Jurkat, Clone E6-1 (cell line): ENCODE results near the gene CFAP43.
A peak's percentile ranks its signal among the peaks of the same experiment; 100 is the strongest.
"Not testable (repeated sequence)": the region's sequence is repeated elsewhere in the genome, so short reads cannot be mapped to it uniquely, and the experiment has no call there.

Source experiments
- DNase-seq: peaks from one replicate; pipeline ENCODE4 v3.0.0-alpha.2; 2011; ENCODE audit warnings: low read depth, low spot score
- H3K4me3 ChIP-seq: 2 replicates; pipeline ENCODE4 v1.5.1; 2011; ENCODE audit warnings: mild to moderate bottlenecking, low read length, control low read depth, moderate library complexity

Gene CFAP43

DNA sequence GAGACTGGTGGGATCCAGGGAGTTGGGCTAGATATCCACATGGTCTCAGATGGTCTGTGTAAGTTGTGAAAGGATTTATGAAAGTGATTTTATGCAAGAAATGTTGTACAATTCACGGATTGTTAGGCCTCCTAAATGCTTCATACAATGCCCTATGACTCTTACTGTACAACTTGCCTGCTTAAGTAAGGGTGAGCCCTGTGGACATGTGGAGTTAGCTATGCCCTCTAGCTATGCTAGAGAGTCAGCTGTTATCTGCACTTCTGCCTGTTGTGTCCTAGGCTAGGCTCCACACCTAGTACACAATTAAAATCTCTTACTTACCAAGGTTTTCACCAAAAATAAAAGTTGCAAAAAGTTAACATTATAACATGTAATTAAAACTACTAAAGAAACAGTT, 1.7 kb upstream of the CFAP43 start:
- DNase-seq, result no peak
- H3K4me3 ChIP-seq, result no peak overlapping the region

DNA sequence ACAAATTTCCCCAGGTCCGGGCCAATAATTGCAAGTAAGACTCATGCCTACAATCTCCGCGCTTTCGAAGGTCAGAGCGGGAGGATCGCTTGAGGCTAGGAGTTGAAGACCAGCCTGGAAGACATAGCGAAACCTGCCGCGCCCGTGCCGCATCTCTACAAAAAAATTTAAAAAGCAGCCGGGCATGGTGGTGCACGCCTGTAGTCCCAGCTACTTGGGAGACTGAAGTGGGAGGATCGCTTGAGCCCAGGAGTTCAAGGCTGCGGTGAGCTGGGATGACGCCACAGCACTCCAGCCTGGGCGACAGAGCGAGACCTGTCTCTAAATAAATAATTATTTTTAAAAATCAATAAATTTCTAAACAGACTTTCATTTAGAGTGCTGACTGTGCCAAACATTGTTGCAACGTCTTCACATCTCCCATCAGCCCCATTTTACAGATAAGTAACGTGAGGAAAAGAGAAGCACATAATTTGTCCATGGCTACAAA, 494 bp upstream of the CFAP43 start:
- no peak for DNase-seq
- peak overlapping the region; percentile 61 for H3K4me3 ChIP-seq

DNA sequence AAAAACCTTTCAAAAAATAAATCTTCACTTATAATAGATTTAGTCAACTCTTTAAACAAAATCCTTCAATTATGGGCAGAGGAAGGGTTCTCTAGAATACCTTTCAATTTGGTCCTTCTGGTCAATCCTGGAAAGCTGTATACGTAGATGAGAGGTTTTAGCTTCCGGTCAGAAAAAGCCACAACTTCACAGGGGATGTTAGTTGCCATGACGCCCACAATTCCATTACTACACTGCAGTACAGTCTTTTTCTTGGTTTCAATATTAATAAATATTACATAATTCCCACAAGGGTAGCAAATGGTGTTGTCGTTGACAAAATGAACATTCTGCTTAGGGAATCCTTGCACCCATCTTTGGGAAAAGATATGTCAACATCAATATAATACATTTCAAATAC, 1.7 kb downstream of the CFAP43 start:
- H3K4me3 ChIP-seq, result no peak overlapping the region
- DNase-seq, result no peak

DNA sequence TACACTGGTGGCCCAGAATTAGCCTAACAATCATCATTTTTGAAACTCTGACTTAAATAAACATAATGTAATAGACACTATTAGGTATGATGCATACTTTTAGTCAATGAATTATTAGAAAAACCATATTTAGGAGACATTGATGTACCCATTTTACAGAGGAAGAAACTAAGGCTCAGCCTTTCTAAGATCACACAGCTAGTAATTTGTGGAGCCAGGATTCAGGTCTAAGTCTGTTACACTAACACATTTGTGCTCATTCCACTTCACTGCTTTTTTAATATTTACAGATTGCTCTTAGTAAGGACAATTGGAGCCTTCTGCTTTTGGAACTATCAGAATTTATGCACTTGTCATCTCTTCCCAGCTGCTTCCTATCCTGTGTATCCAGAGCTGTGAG, 8.9 kb downstream of the CFAP43 start:
- H3K4me3 ChIP-seq, result no peak overlapping the region
- DNase-seq, result no peak

DNA sequence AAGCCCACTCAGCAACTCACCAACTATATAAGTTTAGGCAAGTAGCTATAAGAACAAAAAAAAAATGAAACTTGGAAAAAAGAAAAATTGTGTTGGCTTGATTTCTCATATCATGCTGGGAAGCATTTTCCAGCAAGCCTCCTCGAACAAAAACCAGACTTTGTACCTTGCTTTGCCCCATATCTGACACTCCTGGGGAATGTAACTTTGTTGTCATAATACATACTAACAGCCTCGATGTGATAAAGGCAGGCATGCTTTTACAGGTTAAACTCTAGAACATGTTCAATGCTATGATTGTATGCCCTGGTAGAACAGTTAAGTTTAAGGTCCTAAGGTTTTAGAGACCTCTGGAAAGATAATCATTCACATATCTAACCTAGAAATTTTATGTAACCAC, 11.6 kb downstream of the CFAP43 start:
- DNase-seq, result no peak
- no peak overlapping the region for H3K4me3 ChIP-seq

DNA sequence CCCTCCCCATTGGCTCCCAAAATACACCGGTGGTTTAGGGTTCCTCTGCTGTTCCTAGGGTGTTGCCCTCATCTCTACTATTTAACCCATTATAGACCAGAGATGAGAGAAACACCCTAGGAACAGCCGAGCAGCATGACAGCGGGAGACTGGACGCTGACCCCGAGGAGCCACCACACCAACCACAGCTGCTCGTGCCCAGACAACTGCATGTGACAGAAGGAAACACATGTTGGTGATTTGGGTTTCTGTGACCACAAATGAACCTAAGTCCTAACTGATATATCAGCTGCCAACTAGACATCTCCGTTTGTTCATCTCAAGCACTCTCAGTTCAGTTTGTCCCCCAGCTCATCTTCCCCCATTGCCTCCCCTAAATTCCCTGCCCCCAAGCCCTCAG, 13.4 kb downstream of the CFAP43 start:
- no peak for DNase-seq
- H3K4me3 ChIP-seq, result no peak overlapping the region

DNA sequence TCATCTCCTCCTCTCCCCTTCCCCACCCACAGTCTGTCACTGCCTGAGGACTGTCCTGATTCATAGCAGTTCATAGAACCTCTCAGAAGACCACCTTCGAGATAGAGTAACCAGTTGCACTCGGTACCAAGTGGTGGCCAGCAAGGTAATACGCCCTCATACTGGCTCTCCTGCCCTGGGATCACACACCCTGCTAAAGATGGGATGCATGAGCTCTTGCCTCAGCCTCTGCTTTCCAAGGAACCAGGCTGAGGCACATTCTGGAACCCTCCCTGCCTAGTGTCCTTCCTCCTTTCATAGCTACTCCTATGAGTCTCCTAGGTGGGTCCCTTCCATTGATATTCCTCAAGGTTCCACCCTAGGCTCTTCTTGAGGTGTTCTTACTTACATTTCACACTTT, 15.5 kb downstream of the CFAP43 start:
- DNase-seq, result no peak
- H3K4me3 ChIP-seq, result no peak overlapping the region

DNA sequence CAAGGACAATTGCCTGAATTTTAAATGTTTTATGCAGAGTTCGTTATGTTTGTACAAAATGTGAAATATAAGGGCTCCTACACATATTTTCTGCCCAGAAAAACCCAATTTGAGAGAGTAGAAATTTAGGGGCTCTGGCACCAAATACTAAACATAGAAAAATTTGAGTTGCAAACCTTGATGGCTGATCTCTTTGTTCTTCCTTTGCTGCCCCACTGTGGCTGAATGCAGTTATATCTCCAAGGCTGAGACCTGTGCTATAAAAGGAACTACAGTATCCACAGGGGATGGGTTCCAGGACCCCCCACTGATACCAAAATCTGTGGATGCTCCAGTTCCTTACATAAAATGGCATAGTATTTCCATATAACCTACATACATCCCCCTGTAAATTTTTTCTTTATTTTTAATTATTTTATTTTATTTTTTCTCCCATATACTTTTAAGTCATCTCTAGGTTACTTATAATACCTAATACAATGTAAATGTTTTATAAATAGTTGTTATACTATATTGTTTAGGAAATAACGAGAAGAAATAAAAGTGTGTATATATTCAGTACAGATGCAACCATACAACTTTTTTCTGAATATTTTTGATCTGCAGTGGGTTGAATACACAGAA, 22.5 kb downstream of the CFAP43 start:
- DNase-seq, result peak; percentile 21
- no peak overlapping the region for H3K4me3 ChIP-seq

DNA sequence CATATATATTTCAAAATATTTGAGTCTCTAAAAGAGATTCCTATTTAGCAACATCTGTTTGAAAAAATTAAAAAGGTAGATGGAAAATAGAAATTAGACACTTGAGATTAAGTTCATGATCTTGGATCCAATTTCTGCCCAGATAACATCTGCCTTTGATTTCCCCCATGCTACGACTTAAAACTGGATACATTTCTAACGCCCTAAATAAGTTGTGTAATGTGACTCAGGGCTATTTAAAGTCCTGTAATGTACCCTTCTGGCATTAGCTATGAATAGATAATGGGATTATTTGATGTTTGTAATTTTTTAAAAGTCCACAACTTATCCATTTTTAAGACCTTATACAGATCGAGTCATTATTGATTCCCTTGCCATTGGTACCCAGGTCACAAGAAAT, 23.4 kb downstream of the CFAP43 start:
- H3K4me3 ChIP-seq, result no peak overlapping the region
- no peak for DNase-seq

DNA sequence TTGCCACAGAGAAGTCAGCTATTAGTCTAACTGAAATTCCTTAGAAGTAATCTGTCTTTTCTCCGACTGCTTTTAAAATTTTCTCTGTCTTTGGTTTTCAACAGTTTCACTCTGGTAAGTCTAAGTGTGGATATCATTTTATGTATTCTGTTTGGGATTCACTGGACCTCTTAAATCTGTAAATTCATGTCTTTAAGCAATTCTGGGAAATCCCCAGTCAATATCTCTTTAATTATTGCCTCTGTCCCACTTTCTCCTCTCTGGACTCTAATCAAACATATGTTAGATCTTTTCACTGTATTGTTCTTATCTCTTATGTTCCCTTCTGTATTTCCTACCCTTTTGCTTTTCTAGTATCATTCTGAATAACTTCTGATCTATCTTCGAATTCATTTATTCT, 29.9 kb downstream of the CFAP43 start:
- no peak overlapping the region for H3K4me3 ChIP-seq
- DNase-seq, result no peak

DNA sequence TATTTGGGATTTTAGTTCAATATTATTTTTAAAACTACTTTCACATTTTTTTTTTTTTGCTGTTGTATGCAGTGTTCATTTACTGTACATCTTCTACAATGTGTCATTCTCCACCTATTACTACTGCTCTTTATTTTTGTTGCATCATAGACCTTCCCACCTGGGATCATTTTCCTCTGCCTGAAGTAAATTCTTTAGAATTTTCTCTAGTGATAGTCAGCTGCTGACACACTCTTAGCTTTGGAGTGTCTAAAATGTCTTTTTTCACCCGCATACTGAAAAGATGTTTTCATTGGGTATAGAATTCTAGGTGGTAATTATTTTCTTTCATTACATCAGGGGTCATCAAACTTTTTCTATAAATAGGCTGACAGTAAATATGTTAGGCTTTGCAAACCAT, 30.5 kb downstream of the CFAP43 start:
- DNase-seq, result no peak
- H3K4me3 ChIP-seq, result no peak overlapping the region

DNA sequence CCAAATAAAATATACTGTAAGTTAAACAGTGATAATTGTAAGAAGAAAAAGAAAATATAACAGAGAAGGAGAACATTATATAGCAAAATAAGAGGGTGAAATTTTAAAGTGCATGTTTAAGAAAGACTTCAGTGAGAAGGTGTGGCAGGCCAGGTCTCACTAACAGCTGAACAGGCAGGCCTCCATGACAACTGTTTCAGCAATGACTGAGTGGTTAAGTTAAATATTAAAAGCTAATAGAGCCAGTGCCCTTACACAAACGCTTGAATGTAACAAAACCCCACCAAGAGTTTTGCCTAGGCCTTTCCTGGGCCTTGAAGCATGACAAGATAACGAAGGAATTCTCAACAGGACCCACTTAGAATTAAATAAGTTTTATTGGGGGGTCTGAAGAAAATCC, 32.6 kb downstream of the CFAP43 start:
- H3K4me3 ChIP-seq, result no peak overlapping the region
- no peak for DNase-seq

DNA sequence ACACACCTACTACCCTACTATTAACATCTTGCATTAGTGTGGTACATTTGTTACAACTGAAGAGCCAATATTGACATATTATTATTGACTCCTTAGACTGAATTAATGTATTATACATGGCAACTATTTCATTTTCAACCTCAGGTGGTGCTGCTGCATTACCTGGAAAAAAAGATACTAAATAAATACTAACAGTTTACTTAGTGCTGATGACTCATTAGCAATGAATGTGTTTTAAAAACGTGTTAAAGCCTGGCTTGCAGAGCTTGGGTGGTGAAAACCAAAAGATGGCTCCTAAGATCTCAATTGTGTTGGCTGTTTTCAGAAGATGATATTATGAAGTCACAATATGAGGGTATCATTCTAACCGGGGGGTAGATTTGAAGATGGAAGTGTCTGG, 34.8 kb downstream of the CFAP43 start:
- H3K4me3 ChIP-seq, result no peak overlapping the region
- DNase-seq, result no peak

DNA sequence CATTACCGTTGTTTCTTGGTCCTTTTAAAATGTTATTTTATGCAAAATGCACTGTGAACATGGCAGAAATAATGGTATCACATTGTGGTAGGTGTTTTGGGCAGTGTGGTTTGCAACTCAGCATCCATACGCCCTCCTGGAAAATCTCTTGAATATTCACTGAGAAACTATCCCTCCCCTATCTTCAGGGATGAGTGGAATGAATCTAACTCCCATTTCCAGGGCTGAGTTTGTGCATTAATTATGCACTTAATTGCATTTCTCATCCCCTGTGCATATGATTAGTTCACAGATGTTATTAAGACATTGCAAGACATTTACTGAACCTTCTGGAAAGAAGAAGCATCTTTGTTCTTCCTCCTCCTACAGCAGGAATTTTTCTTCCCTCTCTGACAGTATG, 36.5 kb downstream of the CFAP43 start:
- H3K4me3 ChIP-seq, result no peak overlapping the region
- no peak for DNase-seq

DNA sequence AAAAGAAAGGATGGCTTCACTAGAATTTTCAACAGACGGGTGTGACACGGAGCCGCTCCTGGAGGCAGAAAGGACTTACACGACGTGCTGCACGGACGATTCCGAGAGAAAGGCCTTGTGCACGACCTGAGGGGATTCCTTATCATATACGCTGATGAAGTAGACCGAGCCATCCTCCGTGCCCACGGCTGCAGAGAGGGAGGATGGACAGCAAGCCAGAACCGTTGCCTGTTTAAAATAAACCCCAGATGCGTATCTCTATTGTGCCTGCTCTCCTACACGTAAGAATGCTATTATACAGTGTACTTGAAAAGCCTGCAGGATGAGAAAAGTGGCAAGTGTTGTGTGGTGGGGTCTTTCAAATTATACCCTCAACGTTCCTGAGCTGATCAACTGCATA, 38.4 kb downstream of the CFAP43 start:
- no peak for DNase-seq
- no peak overlapping the region for H3K4me3 ChIP-seq

DNA sequence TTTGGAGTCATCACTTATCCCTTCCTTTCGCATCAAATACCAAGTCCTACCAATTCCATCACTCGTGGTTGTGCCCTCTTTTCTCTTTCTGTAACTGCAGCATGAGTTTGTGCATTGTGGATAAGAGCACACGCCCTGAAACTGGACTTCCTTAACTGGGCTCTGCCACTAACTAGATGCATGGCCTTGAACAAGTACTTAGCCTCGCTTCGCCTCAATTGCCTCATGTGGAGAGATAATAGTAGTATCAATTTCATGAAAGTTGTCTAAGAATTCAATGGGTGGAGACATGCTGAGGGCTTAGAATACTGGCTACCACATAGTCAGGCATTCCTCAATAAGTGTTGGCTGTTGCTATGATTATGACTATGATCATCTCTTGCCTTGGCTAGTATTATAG, 41.5 kb downstream of the CFAP43 start:
- DNase-seq, result no peak
- H3K4me3 ChIP-seq, result no peak overlapping the region

DNA sequence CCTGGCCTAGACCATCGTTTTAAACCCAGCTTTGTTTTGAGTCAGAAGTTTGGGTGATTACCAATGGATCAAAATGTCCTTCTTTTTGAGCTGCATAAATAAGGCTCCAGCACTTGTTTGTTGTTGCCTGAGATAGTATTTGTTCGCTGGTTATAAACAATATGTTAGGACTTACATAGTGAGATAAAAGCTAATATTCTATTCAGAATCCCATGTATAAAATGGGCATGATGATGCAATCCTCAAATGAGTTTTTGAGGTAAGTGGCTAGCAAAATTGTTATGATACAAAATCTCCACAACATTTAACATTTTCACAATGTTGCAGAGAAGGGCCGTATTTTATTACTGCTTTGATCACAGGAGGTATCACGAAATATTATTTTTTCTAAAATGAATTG, 48.5 kb downstream of the CFAP43 start:
- H3K4me3 ChIP-seq, result no peak overlapping the region
- DNase-seq, result no peak

DNA sequence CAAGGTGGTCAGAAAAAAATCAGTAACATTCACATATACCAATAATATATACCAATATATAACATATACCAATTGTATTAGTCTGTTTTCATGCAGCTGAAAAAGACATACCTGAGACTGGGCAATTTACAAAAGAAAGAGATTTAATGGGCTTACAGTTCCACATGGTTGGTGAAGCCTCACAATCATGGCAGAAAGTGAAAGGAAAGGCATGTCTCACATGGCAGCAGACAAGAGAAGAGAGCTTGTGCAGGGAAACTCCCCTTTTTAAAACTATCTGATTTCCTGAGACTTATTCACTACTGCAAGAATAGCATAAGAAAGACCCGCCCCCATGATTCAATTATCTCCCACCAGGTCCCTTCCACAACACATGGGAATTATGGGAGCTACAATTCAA, 58.0 kb downstream of the CFAP43 start:
- not testable (repeated sequence) for H3K4me3 ChIP-seq, DNase-seq

DNA sequence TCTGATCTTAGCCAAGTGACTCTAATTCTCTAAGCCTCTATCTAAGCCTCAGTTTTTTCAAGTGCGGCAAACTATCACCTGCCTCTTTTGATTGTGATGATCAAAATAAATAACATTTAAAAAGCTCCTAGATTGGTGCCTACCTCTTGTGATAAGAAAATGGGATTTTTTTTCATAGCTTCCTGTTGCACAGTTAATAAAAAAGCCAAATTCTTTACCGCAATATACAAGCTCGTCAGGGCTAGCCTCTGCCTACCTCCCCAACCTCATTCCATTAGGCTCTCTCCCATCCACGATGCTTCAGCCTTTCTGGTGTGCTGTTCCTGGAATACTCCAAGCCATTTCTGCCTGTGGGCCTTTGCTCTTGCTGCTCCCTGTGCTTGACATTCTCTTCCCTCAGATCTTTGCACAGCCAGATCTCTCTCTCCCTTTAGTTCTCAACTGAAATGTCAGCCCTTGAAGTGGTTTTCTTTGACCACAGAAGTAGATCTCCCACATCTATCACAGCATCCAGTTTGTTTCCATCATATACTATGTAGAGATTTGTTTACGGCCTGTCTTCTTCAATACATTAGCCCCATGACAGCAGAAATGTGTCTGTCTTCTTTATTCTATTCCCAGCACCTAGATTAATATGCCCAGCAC, 61.4 kb downstream of the CFAP43 start:
- H3K4me3 ChIP-seq, result no peak overlapping the region
- DNase-seq, result peak; percentile 83

DNA sequence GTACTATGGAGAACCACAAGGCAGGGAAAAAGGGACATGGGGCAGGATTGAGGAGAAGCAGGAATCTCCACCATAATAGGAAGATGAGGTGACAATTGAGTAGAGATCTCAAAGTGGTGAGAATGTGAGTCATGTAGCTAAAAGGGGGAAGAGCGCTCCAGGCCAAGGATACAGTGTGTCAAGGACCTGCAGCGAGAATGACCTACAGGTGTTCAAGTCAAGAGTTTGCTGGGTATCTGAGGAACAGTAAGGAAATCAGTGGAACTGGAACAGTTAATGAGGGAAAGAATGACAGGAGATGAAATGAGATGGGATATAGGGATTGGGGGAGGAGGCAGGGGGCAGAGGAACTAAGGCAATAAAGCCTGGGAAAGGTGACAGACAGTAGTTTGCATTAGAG, 76.6 kb downstream of the CFAP43 start:
- DNase-seq, result no peak
- H3K4me3 ChIP-seq, result no peak overlapping the region

DNA sequence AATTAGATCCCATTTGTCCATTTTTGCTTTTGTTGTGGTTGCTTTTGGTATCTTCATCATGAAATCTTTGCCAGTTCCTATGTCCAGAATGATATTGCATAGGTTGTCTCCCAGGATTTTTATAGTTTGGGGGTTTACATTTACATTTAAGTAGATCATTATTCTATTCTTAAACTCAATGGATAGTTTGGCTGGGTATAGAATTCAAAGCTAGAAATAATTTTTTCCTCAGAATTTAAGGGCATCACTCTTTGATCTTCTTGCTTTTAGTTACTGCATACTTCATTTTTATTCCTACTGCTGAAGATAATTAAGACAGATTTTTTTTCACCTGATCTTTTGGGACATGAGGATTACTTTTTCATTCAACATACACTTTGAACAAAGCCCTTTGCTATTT, 80.4 kb downstream of the CFAP43 start:
- no peak overlapping the region for H3K4me3 ChIP-seq
- DNase-seq, result no peak
